Activated CD8-positive, alpha-beta memory T cell treated with anti-CD3 and anti-CD28 coated beads for 1 hour (primary cell): ENCODE data around the gene KCTD7.
A peak's percentile ranks its signal among the peaks of the same experiment; 100 is the strongest.
"Not testable (repeated sequence)": the region's sequence is repeated elsewhere in the genome, so short reads cannot be mapped to it uniquely, and the experiment has no call there.

ENCODE experiments used
- DNase-seq, 2 donors: peaks; one replicate each; pipeline ENCODE4 v3.0.0-alpha.2; 2020; ENCODE audit warnings: low read depth in 1 of 2; ENCODE audit errors: extremely low read depth in 1 of 2

The KCTD7 gene

DNA sequence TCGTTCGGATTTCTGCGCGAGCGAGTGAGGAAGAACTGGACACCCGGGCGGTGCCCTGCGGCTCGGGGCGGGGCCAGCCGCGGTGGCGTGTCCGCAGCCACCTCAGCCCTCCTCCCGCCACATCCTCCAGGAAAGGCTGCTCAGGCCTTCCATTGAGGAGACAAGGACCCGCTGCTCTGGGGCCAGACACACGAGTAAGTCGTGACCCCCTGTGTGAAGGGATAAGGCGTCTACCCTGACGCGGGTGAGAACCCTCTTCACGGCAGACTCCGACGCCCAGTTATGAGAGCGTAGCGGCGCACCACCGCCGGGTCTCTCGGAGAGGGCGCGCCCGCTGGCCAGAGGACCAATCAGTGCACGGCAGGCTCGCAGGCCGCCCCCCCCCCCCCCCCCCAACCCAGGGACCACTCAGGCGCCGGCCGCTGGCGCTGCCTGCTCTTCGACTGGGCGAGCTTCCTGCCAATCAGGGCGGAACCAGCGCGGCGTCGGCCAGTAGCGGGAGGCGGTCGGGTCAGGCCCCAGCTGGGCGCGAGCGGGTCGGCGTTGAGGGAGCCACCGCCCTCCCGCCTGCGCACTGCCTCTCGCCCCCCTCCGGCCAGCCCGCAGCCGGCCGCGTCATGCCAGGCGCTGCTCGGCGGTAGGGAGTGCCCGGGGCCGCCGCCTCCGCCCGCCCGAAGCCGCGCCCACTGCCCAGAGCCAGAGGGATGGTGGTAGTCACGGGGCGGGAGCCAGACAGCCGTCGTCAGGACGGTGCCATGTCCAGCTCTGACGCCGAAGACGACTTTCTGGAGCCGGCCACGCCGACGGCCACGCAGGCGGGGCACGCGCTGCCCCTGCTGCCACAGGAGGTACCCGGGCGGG lies at the start of gene KCTD7:
TSS of gene KCTD7 (plus strand) at position 521 of the 861 bp plus-strand sequence. CDS start at position 705, 184 bp downstream.
- DNase-seq, result peak; percentile 90 to 91

DNA sequence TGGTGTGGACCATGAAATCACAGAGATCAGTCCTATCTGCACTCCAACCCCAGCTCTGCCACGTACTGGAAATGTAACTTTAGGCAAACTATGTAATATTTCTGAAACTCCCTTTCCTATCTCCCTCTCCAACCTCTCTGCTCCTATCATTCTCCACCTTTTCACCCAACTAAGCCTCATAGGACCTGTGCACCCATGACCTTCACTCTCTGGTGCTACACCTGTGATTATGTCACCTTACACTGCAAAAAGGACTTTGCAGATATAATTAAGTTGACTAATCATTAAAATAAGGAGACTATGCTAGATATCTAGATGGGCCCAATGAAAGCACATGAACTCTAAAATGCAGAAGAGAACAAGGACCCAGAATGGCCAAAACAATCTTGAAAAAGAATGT lies 48.3 kb upstream of the KCTD7 start:
- DNase-seq, result not testable (repeated sequence)

DNA sequence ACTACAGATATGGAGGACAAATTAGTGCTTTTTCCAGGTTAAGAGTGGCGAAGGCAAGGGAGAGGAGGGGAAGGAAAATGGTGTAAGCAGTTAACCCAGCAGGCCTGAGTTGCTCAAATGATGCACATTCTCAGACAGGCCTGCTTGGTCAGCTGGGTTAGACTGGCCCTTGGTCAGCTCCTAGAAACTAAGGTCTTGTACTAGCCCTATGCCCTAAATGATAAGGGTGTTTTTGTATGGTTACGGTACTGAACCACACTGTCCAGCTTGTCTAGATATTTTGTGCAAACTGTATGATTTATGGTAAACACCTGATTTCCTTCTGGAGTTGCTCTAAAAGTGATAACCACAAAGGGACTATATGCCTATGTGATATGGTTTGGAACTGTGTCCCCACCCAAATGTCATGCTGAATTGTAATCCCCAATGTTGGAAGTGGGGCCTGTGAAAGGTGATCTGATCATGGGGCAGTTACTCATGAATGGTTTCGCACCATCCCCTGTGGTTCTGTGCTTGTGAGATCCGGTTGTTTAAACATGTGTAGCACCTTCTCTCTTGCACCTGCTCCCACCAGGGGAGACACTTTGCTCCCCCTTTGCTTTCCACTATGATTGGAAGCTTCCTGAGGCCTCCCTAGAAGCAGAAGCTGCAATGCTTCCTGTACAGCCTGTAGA lies 45.7 kb upstream of the KCTD7 start:
- DNase-seq, result not testable (repeated sequence)

DNA sequence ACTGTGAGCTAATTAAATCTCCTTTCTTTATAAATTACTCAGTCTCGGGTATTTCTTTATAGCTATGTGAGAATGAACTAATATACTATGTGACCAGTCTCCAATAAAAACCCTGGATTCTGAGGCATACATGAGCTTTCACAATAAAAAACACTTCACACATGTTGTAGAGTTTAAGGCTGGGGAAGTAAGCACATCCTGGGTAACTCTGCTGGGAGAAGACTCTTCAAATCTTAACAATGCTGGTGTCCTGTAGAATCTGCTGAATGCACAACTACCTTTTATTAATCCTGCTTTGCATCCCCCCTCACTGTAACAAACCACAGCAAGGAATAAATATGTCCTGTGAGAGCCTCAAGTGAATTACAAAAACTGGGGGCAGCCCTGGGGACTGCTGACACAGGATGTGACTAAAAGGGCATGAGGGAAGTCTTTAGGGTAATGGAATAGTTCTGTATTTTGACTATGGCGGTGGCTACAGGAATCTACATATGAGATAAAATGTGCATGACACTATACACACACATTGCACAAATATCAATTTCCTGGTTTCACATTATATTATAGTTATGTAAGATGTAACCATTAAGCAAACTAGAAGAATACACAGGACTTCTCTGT lies 45.1 kb upstream of the KCTD7 start:
- DNase-seq, result no peak

DNA sequence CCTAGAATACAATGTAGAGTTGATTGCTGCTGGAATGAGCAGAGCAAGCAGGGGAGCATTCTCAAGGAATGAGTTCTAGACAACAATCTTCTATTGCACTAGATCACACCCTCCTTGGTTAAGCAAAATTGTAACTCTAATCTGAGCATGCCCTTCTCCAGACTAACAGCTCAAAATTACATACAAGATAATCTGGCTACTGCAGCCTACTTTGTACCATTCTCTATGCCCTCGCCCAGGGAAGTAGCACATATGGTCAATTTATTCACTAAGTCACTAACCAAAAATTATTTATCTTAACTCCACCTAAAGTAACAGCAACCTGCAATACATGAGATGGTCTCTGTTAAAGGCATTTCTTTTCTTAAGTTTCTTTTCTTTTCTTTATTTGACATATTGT lies 42.5 kb upstream of the KCTD7 start:
- no peak for DNase-seq

DNA sequence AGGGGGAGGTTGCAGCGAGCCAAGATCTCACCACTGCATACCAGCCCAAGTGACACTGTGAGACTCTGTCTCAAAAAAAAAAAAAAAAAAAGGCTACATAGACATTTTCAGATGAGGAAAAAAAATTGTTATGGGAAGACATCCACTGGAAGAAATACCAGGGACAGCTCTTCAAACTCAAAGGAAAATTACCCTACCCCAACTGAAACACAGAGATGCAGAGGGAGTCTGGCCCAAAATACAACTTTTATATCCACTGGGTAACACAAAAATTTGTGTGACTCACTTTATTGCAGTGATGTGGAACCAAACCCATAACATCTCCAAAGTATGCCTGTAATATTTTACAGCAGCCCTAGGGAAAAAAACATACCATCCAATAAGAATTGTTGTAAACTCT lies 40.5 kb upstream of the KCTD7 start:
- DNase-seq, result not testable (repeated sequence)

DNA sequence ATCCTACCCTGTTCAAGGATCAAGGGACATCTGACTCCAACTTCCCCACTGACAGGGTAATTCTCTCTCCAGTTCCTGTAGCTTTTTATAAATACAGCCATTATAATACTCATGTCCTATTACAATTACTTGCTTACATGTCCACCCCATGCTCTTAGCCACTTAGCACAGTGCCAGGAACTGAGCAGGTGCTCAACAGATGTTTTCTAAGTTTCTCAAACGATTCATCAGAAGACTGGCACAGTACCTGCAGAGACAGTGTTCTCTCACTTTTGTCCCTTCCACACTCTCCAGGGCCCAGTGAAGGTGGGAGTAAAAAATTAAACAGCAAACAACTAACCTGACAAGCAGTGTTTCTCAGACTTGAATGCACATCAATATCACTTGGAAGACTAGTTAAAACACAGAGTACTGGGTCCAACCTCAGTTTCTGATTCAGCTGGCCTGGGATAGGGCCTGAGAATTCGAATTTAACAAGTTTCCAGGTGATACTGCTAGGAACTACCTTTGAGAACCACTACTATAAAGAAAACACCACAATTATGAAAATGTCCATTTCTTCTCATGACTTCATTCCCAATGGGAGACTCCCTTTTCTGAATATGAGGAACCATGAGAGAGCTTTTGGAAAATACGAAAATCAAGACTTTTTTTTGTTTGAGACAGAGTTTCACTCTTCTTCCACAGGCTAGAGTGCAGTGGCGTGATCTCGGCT lies 39.7 kb upstream of the KCTD7 start:
- DNase-seq, result not testable (repeated sequence)

DNA sequence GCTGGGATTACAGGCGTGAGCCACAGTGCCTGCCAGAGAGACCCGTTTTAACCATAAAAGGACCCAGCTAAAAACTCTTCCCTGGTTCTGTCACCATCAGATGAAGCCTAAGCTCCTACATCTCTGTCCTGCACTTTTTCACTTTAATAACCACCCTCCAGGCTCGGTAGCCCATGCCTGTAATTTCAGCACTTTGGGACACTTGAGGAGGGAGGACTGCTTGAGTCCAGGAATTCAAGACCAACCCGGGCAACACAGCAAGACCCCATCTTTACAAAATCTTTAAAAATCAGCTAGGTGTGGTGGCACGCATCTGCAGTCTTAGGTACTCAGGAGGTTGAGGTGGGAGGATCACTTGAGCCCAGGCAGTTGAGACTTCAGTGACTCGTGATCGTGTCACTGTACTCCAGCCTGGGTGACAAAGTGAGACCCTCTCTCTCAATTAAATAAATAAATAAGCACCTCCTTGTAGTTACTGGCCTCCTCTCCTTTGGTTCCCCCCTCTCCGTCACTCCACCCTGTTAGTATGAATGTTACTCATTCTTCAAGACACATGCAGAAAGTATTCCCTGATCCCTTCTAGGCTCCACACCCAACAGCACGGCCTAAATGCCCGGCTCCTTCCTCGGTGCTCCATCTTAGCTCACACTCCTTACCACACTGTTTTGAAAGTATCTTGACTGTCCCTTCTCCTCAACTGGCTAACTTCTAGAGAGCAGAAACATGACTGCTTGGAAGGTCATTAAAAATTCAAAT lies 38.2 kb upstream of the KCTD7 start:
- DNase-seq, result not testable (repeated sequence)

DNA sequence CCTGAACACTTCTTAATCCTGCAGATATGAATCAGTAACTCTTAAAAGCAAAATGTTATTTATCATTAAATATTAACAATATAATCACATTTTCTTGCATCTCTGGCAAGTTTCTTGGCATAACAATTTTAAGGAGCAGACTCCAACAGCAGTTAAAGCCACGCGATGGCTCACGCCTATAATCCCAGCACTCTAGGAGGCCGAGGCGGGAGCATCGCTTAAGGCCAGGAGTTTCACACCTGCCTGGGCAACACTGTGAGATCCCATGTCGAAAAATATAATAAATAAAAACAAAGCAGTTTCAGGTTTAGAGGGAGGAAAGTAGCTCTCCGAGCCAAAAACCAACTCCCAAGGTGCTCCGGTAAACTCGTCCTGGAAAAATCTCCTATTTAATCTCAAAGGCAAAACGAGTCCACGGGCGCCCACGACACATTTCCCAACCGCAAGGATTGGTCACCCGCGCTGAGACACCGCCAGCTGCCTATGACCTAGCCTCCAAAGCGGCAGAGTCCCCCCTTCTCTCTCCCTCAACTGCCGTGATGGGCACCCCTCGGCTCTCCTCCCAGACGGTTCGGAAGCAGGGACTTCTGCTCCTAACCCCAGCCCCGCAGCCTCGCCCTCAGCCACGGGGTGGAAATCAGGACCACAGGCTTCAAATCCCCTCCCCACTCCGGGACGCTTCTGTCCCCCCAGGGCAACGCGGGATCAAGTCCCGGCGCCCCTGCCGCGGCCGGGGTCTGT lies 37.5 kb upstream of the KCTD7 start:
- DNase-seq, result not testable (repeated sequence)

DNA sequence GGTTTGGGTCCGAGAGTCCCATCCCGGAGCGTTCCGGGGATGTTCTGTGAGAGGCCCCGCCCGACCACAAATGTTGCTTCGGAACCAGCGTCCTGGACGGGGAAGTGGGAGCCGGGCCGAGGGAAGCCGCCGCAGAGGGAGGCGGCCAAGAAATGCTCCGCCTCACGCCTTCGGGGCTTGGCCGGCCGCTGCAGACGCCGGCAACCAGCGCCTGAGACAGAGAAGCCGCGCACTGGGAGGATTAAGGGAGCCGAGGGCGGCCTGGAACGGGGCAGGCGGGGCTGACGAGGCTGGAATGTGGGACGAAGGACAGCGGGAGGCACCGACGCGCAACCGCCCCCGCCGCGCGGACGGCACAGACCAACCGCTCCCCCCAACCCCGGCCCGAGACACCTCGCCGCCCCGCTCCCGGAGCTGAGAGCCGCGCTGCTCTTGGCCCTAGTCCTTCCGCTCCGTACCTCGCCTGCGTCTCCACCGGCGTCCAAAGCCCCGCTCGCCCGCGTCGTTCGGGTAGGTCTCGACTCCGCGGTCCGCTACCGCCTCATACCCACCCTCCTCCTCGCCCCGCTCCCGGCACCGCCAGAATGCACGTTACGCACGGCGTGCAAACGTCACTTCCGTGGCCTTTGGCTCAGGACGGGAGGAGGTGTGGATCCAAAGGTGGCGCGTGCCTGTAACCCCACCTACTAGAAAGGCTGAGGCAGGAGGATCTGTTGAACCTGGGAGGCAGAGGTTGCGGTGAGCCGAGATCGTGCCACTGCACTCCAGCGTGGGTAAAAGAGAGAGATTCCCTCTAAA lies 36.7 kb upstream of the KCTD7 start:
- DNase-seq, result peak; percentile 70 to 81

DNA sequence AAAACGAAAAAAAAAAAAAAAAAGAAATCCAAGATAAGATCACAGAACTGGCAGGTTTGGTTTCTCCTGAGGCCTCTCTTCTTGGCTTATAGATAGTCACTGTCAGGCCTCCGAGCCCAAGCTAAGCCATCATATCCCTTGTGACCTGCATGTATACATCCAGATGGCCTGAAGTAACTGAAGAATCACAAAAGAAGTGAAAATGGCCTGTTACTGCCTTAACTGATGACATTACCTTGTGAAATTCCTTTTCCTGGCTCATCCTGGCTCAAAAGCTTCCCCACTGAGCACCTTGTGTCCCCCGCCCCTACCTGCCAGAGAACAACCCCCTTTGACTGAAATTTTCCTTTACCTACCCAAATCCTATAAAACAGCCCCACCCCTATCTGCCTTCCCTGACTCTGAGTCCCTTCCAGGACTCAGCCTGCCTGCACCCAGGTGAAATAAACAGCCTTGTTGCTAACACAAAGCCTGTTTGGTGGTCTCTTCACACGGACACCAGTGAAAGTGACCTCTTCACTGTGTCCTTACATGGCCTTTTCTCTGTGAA lies 36.0 kb upstream of the KCTD7 start:
- DNase-seq, result not testable (repeated sequence)

DNA sequence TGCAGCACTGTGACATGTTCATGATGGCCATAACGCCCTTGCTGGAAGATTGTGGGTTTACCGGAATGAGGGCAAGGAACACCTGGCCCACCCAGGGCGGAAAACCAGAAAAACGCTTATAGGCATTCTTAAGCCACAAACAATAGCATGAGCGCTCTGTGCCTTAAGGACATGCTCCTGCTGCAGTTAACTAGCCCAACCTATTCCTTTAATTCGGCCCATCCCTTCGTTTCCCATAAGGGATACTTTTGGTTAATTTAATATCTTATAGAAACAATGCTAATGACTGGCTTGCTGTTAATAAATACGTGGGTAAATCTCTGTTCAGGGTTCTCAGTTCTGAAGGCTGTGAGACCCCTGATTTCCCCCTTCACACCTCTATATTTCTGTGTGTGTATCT lies 34.6 kb upstream of the KCTD7 start:
- DNase-seq, result not testable (repeated sequence)

DNA sequence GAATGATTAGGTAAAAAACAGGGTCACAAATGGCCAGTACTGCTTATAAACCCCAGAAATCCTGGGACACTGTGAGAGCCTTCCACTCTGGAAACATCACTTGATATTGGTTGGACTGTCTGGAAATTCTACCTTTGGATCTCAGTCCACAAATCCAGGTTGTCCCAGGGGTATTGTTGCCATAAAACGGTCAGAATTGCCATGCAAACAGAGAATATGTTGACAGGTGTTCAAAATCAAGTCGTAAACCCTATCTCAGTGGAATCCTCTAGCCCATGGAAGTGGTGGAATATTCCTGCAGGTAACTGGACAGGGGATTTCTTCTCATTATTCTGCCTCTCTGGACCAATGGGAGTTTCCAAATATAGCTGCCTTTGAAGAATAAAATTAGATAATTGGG lies 31.2 kb upstream of the KCTD7 start:
- no peak for DNase-seq

DNA sequence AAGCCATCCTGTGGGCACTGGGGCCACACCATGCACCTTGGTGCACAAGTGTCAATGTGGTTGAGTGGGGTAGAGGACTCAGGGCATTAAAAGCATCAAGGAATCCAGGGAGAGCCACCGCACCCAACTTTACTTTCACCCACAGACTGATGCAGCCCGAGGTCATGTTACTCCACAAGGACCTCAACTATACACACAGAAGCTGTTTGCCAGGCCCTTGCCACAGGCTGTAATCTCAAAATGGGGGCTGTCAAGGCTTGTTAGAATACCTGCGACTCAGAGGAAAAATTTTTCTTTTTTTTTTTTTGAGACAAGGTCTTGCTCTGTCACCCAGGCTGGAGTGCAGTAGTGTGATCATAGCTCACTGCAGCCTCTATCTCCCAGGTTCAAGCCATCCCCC lies 26.5 kb upstream of the KCTD7 start:
- no peak for DNase-seq

DNA sequence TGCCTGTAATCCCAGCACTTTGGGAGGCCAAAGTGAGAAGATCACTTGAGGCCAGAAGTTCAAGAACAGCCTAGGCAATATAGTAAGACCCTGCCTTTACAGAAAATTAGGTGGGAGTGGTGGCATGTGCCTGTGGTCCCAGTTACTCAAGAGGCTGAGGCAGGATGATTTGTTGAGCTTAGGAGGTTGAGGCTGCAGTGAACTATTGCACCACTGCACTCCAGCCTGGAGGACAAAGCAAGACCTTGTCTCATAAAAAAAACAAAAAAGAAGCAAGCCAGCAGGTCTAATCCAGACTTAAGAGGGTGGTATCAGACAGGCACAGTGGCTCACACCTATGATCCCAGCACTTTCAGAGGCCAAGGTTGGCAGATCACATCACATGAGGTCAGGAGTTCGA lies 24.5 kb upstream of the KCTD7 start:
- DNase-seq, result no peak

DNA sequence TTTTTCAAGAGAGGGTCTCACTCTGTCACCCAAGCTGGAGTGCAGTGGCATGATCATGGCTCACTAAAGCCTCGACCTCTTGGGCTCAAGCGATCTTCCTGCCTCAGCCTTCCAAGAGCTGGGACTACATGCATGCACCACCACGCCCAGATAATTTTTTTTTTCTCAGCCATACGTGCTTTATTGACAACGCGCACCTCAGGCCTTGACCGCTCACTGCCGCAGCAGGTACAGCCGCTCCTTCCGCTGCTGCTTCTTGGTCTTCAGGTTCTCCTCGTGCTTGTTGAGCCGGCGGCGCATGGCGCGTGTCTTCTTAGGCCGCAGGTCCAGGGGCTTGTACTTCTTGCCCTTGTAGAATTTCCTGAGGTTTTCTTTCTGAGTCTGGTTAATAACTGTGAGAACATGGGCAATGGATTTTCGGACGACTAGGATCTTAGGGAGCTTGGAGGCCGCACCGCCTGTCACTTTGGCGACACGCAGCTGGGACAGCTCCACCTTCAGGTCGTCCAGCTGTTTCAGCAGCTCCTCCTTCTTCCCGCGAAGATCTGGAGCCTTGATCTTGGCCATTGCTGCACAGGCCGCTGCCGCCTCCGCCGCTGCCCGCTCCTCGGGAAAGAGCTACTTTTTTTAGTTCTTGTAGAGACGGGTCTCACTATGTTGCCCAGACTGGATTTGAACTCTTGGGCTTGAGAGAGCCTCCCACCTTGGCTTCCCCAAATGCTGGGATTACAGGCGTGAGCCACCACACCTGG lies 22.0 kb upstream of the KCTD7 start:
- not testable (repeated sequence) for DNase-seq

DNA sequence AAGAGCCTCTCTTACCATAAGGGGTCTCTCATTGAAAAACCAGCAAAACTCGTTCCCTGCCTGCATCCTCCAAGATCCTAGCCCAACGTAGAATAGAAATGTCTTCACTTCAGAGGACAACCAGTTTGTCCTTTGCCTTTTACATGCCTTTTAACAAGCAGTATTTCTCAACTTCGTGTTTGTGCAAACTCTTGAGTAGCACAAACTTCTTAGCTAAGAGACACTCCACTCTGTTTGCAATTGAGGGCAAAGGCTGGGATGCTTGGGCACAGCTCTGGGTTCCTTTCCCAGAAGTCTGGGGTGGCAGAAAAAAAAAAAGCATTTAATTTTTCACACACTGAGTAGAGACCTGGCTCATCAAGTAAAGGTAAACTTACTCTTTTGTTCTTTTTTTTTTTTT lies 19.5 kb upstream of the KCTD7 start:
- no peak for DNase-seq

DNA sequence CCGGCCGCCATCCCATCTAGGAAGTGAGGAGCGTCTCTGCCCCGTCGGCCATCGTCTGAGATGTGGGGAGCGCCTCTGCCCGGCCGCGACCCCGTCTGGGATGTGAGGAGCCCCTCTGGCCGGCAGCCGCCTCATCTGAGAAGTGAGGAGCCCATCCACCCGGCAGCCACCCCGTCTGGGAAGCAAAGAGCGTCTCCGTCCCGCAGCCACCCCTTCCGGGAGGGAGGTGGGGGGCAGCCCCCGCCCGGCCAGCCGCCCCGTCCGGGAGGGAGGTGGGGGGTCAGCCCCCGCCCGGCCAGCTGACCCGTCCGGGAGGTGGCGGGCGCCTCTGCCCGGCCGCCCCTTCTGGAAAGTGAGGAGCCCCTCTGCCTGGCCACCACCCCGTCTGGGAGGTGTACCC lies 14.1 kb upstream of the KCTD7 start:
- DNase-seq, result not testable (repeated sequence)
